Activated T-helper 1 cell treated with anti-CD3 and anti-CD28 coated beads, Interleukin-12 subunit alpha, Interleukin-12 subunit beta, Interleukin-2, Interleukin-4 antibody, amounts not matched to agents 30 ng/mL and 10 ng/mL and 1 ng/mL, durations not matched to agents 14 hours and 24 hours and 36 hours (primary cell): Measurements from ENCODE around the gene VEZF1. TPM values are rescaled to one million over a fixed set of nuclear protein-coding genes. Genes with fewer than 3 reads are reported as not detected.

ENCODE experiments used
- DNase-seq: peaks from one replicate; pipeline ENCODE4 v3.0.0; 2021; ENCODE audit warnings: low spot score
- H3K27ac Mint-ChIP-seq: one replicate; pipeline ENCODE4 v1.8.0; 2021; ENCODE audit warnings: mild to moderate bottlenecking, mixed read lengths
- H3K27me3 Mint-ChIP-seq: one replicate; pipeline ENCODE4 v1.8.0; 2022; ENCODE audit warnings: mild to moderate bottlenecking, moderate library complexity, mixed read lengths; ENCODE audit not compliant: insufficient read depth
- H3K36me3 Mint-ChIP-seq: one replicate; pipeline ENCODE4 v1.8.0; 2021; ENCODE audit warnings: low read depth, mixed read lengths
- H3K4me1 Mint-ChIP-seq: one replicate; pipeline ENCODE4 v1.8.0; 2021; ENCODE audit warnings: low read depth, mixed read lengths
- H3K4me3 Mint-ChIP-seq: one replicate; pipeline ENCODE4 v1.8.0; 2021; ENCODE audit warnings: mild to moderate bottlenecking, moderate library complexity, mixed read lengths
- H3K9me3 Mint-ChIP-seq: one replicate; pipeline ENCODE4 v1.8.0; 2021; ENCODE audit warnings: mixed read lengths
- intact Hi-C: fragments of 100-400 bp; cut with micrococcal nuclease; formaldehyde crosslinking; loops from one replicate; pipeline ENCODE4 v1.15.1; 2024
- total RNA-seq: library from RNA; stranded (reverse); gene quantifications from 2 replicates; pipeline ENCODE4 v1.2.3, GENCODE V29; 2022

Gene VEZF1
- total RNA-seq, 1 donor from 2014 or later, result 41.2 TPM

GRCh38 chr17:57994436-57994835, 6.4 kb upstream of the VEZF1 start:
- Mint-ChIP-seq H3K36me3 (peaks cover 34% of the 10 kb centered on the region), H3K27me3 (no peaks in the 10 kb centered on the region), H3K9me3 (no peaks in the 10 kb centered on the region), H3K4me1 (peaks cover 60% of the 10 kb centered on the region), H3K4me3 (no peak overlapping the region), H3K27ac (no peak overlapping the region)
- intact Hi-C loops, result loop anchor here (2.0 kb wide), 1 partner anchor 144 kb away; the partner anchor contains the start of gene MRPS23
- DNase-seq, result no peak

GRCh38 chr17:57993471-57994365, 5.7 kb upstream of the VEZF1 start:
- Mint-ChIP-seq H3K4me1 (peaks cover 62% of the 10 kb centered on the region), H3K27me3 (no peaks in the 10 kb centered on the region), H3K4me3 (no peak overlapping the region), H3K36me3 (peaks cover 32% of the 10 kb centered on the region), H3K9me3 (no peaks in the 10 kb centered on the region), H3K27ac (peak overlapping the region; percentile 50)
- no peak for DNase-seq
- intact Hi-C loops, result loop anchor here (2.0 kb wide), 1 partner anchor 143 kb away; the partner anchor contains the start of gene MRPS23

GRCh38 chr17:57991537-57991936, 3.5 kb upstream of the VEZF1 start:
- no peak for DNase-seq
- Mint-ChIP-seq H3K4me1 (peaks cover 56% of the 10 kb centered on the region), H3K36me3 (peaks cover 25% of the 10 kb centered on the region), H3K27ac (no peak overlapping the region), H3K27me3 (no peaks in the 10 kb centered on the region), H3K9me3 (no peaks in the 10 kb centered on the region), H3K4me3 (no peak overlapping the region)
- intact Hi-C loops, result no loop called here

- intact Hi-C loops, result no loop called here
- peaks cover 24% of the 10 kb centered on the region for H3K36me3 Mint-ChIP-seq
- H3K9me3 Mint-ChIP-seq, result no peaks in the 10 kb centered on the region
- DNase-seq, result no peak
- peaks cover 62% of the 10 kb centered on the region for H3K4me1 Mint-ChIP-seq
- no peaks in the 10 kb centered on the region for H3K27me3 Mint-ChIP-seq
- peak overlapping the region; percentile 63 for H3K4me3 Mint-ChIP-seq
- no peak overlapping the region for H3K27ac Mint-ChIP-seq
Observed at GRCh38 chr17:57990037-57990436, 2.0 kb upstream of the VEZF1 start.

GRCh38 chr17:57988301-57989250, 522 bp upstream of the VEZF1 start:
- intact Hi-C loops, result loop anchor here (1.0 to 5.0 kb wide), 5 partner anchors 11 to 138 kb away; partner anchors contain the start of genes DYNLL2, MRPS23 and SRSF1
- peak overlapping the region; percentile 90 for H3K4me3 Mint-ChIP-seq
- H3K4me1 Mint-ChIP-seq, result peaks cover 64% of the 10 kb centered on the region
- H3K27ac Mint-ChIP-seq, result peak overlapping the region; percentile 89
- H3K36me3 Mint-ChIP-seq, result peaks cover 24% of the 10 kb centered on the region
- no peaks in the 10 kb centered on the region for H3K9me3 Mint-ChIP-seq
- H3K27me3 Mint-ChIP-seq, result no peaks in the 10 kb centered on the region
- DNase-seq, result peak; percentile 65

- Mint-ChIP-seq H3K4me3 (peak overlapping the region; percentile 93), H3K9me3 (no peaks in the 10 kb centered on the region), H3K4me1 (peaks cover 64% of the 10 kb centered on the region), H3K27ac (peak overlapping the region; percentile 93), H3K36me3 (peaks cover 29% of the 10 kb centered on the region), H3K27me3 (no peaks in the 10 kb centered on the region)
- intact Hi-C loops, result loop anchor here (1.0 to 5.0 kb wide), 3 partner anchors 8 to 95 kb away; partner anchors contain the start of gene DYNLL2
- DNase-seq, result peak; percentile 15
Observed at GRCh38 chr17:57986841-57987580, 1.0 kb downstream of the VEZF1 start.

GRCh38 chr17:57985675-57985974, 2.4 kb downstream of the VEZF1 start:
- peaks cover 38% of the 10 kb centered on the region for H3K36me3 Mint-ChIP-seq
- no peaks in the 10 kb centered on the region for H3K27me3 Mint-ChIP-seq
- H3K4me1 Mint-ChIP-seq, result peaks cover 75% of the 10 kb centered on the region
- H3K27ac Mint-ChIP-seq, result no peak overlapping the region
- DNase-seq, result no peak
- intact Hi-C loops, result loop anchor here (2.0 to 5.0 kb wide), 2 partner anchors 37 to 97 kb away; partner anchors contain the start of gene DYNLL2
- no peaks in the 10 kb centered on the region for H3K9me3 Mint-ChIP-seq
- H3K4me3 Mint-ChIP-seq, result peak overlapping the region; percentile 42

- Mint-ChIP-seq H3K27me3 (no peaks in the 10 kb centered on the region), H3K36me3 (peaks cover 43% of the 10 kb centered on the region), H3K9me3 (no peaks in the 10 kb centered on the region), H3K27ac (no peak overlapping the region), H3K4me3 (peak overlapping the region; percentile 42), H3K4me1 (peaks cover 78% of the 10 kb centered on the region)
- intact Hi-C loops, result loop anchor here (2.0 to 5.0 kb wide), 2 partner anchors 36 to 97 kb away; partner anchors contain the start of gene DYNLL2
- no peak for DNase-seq
Observed at GRCh38 chr17:57984936-57985674, 2.9 kb downstream of the VEZF1 start.

GRCh38 chr17:57984261-57984890, 3.7 kb downstream of the VEZF1 start:
- H3K36me3 Mint-ChIP-seq, result peaks cover 44% of the 10 kb centered on the region
- intact Hi-C loops, result loop anchor here (2.0 kb wide), 1 partner anchor 36 kb away; no protein-coding TSS in a partner anchor
- H3K27ac Mint-ChIP-seq, result no peak overlapping the region
- no peaks in the 10 kb centered on the region for H3K27me3 Mint-ChIP-seq
- no peak overlapping the region for H3K4me3 Mint-ChIP-seq
- H3K4me1 Mint-ChIP-seq, result peaks cover 71% of the 10 kb centered on the region
- DNase-seq, result no peak
- no peaks in the 10 kb centered on the region for H3K9me3 Mint-ChIP-seq

- intact Hi-C loops, result no loop called here
- H3K36me3 Mint-ChIP-seq, result peaks cover 47% of the 10 kb centered on the region
- no peak overlapping the region for H3K4me3 Mint-ChIP-seq
- no peak overlapping the region for H3K27ac Mint-ChIP-seq
- H3K9me3 Mint-ChIP-seq, result no peaks in the 10 kb centered on the region
- DNase-seq, result no peak
- H3K4me1 Mint-ChIP-seq, result peaks cover 62% of the 10 kb centered on the region
- no peaks in the 10 kb centered on the region for H3K27me3 Mint-ChIP-seq
Observed at GRCh38 chr17:57983446-57983845, 4.6 kb downstream of the VEZF1 start.

- H3K27ac Mint-ChIP-seq, result no peak overlapping the region
- intact Hi-C loops, result no loop called here
- H3K27me3 Mint-ChIP-seq, result no peaks in the 10 kb centered on the region
- peaks cover 52% of the 10 kb centered on the region for H3K36me3 Mint-ChIP-seq
- peaks cover 62% of the 10 kb centered on the region for H3K4me1 Mint-ChIP-seq
- DNase-seq, result no peak
- H3K4me3 Mint-ChIP-seq, result no peak overlapping the region
- H3K9me3 Mint-ChIP-seq, result no peaks in the 10 kb centered on the region
Observed at GRCh38 chr17:57982452-57983170, 5.4 kb downstream of the VEZF1 start.
